ENCODE measurements around the gene HSD17B7. TPM values are rescaled to one million over a fixed set of nuclear protein-coding genes. Genes with fewer than 3 reads are reported as not detected.
A peak's percentile ranks its signal among the peaks of the same experiment; 100 is the strongest.

Gene HSD17B7
- total and polyA plus RNA-seq, 2 of the 13 experiments (the other 11 are each of a cell fraction or from before 2014, with no cell fraction given): 43.9 to 84.9 TPM

DNA sequence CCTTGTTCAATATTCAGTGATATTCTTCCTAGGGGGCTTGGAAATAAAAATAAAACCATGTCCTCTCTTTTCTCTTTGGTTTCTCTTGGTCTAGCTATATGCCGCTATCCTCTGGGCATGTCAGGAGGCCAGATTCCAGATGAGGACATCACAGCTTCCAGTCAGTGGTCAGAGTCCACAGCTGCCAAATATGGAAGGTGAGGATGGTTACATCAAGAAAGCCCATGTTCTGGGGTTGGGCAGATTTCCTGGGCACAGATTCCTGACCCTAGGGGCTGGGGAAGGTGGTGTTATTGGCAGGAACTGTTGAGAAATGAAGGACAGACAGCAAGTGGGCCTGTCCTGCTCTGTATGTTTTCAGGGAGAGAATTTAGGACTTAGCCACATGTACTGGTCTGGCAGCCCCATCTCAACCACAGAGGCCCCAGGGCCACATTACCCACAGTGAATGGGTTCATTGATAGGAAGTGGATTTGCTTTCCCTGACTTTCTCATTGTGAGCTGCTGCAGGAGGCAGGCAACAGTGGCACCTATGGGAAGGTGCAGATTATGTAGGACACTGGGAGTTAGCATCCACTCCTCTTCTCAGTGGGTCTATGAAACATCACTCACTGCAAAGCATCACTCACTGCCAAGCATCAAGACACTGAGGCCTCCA is 37.4 kb upstream of the HSD17B7 start (continued):
- TF ChIP-seq, protein P1, sequence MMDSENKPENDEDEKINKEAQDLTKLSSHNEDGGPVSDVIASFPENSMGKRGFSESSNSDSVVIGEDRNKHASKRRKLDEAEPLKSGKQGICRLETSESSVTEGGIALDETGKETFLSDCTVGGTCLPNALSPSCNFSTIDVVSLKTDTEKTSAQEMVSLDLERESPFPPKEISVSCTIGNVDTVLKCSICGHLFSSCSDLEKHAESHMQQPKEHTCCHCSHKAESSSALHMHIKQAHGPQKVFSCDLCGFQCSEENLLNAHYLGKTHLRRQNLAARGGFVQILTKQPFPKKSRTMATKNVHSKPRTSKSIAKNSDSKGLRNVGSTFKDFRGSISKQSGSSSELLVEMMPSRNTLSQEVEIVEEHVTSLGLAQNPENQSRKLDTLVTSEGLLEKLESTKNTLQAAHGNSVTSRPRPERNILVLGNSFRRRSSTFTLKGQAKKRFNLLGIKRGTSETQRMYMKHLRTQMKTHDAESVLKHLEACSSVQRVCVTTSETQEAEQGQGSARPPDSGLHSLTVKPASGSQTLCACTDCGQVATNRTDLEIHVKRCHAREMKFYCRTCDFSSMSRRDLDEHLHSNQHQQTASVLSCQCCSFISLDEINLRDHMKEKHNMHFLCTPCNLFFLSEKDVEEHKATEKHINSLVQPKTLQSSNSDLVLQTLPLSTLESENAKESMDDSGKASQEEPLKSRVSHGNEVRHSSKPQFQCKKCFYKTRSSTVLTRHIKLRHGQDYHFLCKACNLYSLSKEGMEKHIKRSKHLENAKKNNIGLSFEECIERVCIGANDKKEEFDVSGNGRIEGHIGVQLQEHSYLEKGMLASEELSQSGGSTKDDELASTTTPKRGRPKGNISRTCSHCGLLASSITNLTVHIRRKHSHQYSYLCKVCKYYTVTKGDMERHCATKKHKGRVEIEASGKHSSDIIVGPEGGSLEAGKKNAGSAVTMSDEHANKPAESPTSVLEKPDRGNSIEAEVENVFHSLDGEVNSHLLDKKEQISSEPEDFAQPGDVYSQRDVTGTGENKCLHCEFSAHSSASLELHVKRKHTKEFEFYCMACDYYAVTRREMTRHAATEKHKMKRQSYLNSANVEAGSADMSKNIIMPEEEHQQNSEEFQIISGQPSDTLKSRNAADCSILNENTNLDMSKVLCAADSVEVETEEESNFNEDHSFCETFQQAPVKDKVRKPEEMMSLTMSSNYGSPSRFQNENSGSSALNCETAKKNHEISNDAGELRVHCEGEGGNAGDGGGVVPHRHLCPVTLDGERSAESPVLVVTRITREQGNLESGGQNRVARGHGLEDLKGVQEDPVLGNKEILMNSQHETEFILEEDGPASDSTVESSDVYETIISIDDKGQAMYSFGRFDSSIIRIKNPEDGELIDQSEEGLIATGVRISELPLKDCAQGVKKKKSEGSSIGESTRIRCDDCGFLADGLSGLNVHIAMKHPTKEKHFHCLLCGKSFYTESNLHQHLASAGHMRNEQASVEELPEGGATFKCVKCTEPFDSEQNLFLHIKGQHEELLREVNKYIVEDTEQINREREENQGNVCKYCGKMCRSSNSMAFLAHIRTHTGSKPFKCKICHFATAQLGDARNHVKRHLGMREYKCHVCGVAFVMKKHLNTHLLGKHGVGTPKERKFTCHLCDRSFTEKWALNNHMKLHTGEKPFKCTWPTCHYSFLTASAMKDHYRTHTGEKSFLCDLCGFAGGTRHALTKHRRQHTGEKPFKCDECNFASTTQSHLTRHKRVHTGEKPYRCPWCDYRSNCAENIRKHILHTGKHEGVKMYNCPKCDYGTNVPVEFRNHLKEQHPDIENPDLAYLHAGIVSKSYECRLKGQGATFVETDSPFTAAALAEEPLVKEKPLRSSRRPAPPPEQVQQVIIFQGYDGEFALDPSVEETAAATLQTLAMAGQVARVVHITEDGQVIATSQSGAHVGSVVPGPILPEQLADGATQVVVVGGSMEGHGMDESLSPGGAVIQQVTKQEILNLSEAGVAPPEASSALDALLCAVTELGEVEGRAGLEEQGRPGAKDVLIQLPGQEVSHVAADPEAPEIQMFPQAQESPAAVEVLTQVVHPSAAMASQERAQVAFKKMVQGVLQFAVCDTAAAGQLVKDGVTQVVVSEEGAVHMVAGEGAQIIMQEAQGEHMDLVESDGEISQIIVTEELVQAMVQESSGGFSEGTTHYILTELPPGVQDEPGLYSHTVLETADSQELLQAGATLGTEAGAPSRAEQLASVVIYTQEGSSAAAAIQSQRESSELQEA (CRISPR knock-in tag; IDR thresholded peaks at IDR 0.05; ENCODE audit: not compliant biosample characterization): no peak
- TF ChIP-seq SOX6 (IDR thresholded peaks at IDR 0.05) (no peak), SOX6 (CRISPR knock-in tag; IDR thresholded peaks at IDR 0.05) (no peak; the same call in 1 of the 2 replicates), HOXA5 (CRISPR knock-in tag; IDR thresholded peaks at IDR 0.05) (no peak), ZNF792 (CRISPR knock-in tag; IDR thresholded peaks at IDR 0.05) (0 out of 2 replicates have a peak, but pooled peaks have one; percentile 16), SKIL (CRISPR knock-in tag; IDR thresholded peaks at IDR 0.05; ENCODE audit: borderline replicate concordance) (no peak), GTF3A (CRISPR knock-in tag; conservative IDR thresholded peaks at IDR 0.05) (no peak), ZNF329 (CRISPR knock-in tag; IDR thresholded peaks at IDR 0.05; ENCODE audit: low read depth) (no peak), CENPT (CRISPR knock-in tag; IDR thresholded peaks at IDR 0.05; ENCODE audit: low read depth) (no peak), ZNF10 (CRISPR knock-in tag; IDR thresholded peaks at IDR 0.05; ENCODE audit: borderline replicate concordance, low read depth) (no peak), ZNF282 (IDR thresholded peaks at IDR 0.05; ENCODE audit: partially characterized antibody) (no peak), ZMYM4 (CRISPR knock-in tag; IDR thresholded peaks at IDR 0.05) (peak; percentile 92), DNMT3B (CRISPR knock-in tag; conservative IDR thresholded peaks at IDR 0.05) (no peak), ZNF317 (CRISPR knock-in tag; IDR thresholded peaks at IDR 0.05) (no peak), SRF (IDR thresholded peaks at IDR 0.05; ENCODE audit: low read depth, low read length) (peak; percentile 98), GATAD2A (CRISPR knock-in tag; IDR thresholded peaks at IDR 0.05) (0 out of 2 replicates have a peak, but pooled peaks have one; percentile 40), ZSCAN20 (CRISPR knock-in tag; IDR thresholded peaks at IDR 0.05; ENCODE audit: borderline replicate concordance) (no peak)
- TF ChIP-seq, protein P2, sequence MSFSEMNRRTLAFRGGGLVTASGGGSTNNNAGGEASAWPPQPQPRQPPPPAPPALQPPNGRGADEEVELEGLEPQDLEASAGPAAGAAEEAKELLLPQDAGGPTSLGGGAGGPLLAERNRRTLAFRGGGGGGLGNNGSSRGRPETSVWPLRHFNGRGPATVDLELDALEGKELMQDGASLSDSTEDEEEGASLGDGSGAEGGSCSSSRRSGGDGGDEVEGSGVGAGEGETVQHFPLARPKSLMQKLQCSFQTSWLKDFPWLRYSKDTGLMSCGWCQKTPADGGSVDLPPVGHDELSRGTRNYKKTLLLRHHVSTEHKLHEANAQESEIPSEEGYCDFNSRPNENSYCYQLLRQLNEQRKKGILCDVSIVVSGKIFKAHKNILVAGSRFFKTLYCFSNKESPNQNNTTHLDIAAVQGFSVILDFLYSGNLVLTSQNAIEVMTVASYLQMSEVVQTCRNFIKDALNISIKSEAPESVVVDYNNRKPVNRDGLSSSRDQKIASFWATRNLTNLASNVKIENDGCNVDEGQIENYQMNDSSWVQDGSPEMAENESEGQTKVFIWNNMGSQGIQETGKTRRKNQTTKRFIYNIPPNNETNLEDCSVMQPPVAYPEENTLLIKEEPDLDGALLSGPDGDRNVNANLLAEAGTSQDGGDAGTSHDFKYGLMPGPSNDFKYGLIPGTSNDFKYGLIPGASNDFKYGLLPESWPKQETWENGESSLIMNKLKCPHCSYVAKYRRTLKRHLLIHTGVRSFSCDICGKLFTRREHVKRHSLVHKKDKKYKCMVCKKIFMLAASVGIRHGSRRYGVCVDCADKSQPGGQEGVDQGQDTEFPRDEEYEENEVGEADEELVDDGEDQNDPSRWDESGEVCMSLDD (CRISPR knock-in tag; IDR thresholded peaks at IDR 0.05; ENCODE audit: borderline replicate concordance): no peak
